Ovary (tissue), 9 donors: Measurements from ENCODE around the gene CAB39. TPM values are rescaled to one million over a fixed set of nuclear protein-coding genes. Genes with fewer than 3 reads are reported as not detected.

ENCODE experiments used
- DNase-seq, 5 donors: peaks; one replicate each; pipeline ENCODE4 v3.0.0-alpha.2; 2019 to 2020
- H3K27ac ChIP-seq, 2 donors: fragments of 200-600 bp; one replicate each; pipeline versions ENCODE4 v1.5.1 to v1.8.0; 2019 to 2022
- H3K27me3 ChIP-seq: fragments of 200-600 bp; one replicate; pipeline ENCODE4 v1.8.0; 2022
- H3K36me3 ChIP-seq: fragments of 200-600 bp; sonication (generic); one replicate; pipeline ENCODE4 v1.5.1; 2019
- H3K4me1 ChIP-seq: one replicate; pipeline ENCODE4 v1.8.1; 2013; ENCODE audit warnings: mild to moderate bottlenecking, moderate library complexity; ENCODE audit not compliant: insufficient read depth
- H3K4me3 ChIP-seq: fragments of 200-600 bp; sonication (generic); one replicate; pipeline ENCODE4 v1.5.1; 2017
- H3K9me3 ChIP-seq, 2 donors: fragments of 200-600 bp in 1 of 2; sonication (generic) in 1 of 2; one replicate each; pipeline versions ENCODE4 v1.5.1 to v1.8.1; 2013 to 2019; ENCODE audit warnings: mild to moderate bottlenecking in 1 of 2, moderate library complexity in 1 of 2
- EP300 ChIP-seq: sonication (generic); formaldehyde crosslinking; IDR thresholded peaks from one replicate; pipeline ENCODE4 v1.6.1; 2017; ENCODE audit warnings: antibody characterized with exemption
- POLR2A ChIP-seq: fragments of 450-650 bp; IDR thresholded peaks from one replicate; pipeline ENCODE4 v1.6.1; 2017; ENCODE audit warnings: antibody characterized with exemption, mild to moderate bottlenecking, moderate library complexity
- WGBS, 3 donors: extraction: QIAGEN DNeasy Blood & Tissue Kit in 1 of 3; methylation state at CpG; one replicate each; pipeline versions ENCODE4 v1.1.5 to v1.1.7; 2013 to 2017; 5-methylcytosine and 5-hydroxymethylcytosine counted together
- intact Hi-C, 4 donors: fragments of 100-400 bp; cut with DNase I; formaldehyde crosslinking; loops; one replicate each; pipeline versions ENCODE4 v1.11.0 to v1.15.1; 2022 to 2023
- polyA plus RNA-seq, 2 donors: library from polyadenylated mRNA; stranded (reverse); fragments of 200-250 nt in 1 of 2; fragments of 350-450 nt in 1 of 2; fragmentation: Illumina TruSeq in 1 of 2; extraction: RNeasy Lipid Tissue Mini Kit (QIAGEN cat#74804) in 1 of 2; gene quantifications; one replicate each; pipeline ENCODE4 v1.2.3, GENCODE V29; 2013 to 2014
- total RNA-seq, 7 donors: library from RNA; depleted of rRNA in 2 of 7; stranded (reverse); fragments of >200 nt in 2 of 7; fragmentation: NEBNext Ultra II Directional in 3 of 7; extraction: Animal tissue kit (Norgen Biotek cat#: 25700) in 3 of 7; gene quantifications; one replicate each; pipeline versions ENCODE4 v1.1.0 to v1.2.4, GENCODE V29; 2016 to 2023
- TF ChIP-seq, protein P1 (sequence below), 3 donors: fragments of 450-650 bp in 2 of 3; fragments of 200-600 bp in 1 of 3; IDR thresholded peaks; one replicate each; pipeline versions ENCODE4 v1.5.1 to v1.8.0; 2016 to 2022; ENCODE audit warnings: antibody characterized with exemption in 3 of 3, mild to moderate bottlenecking in 1 of 3
- donor health status: DM: no; HTN: no; CAD: no; lungs with moderate emphysema.
- donor health status: DM: no; HTN: no; CAD: no.
- donor health status: Bipolar disorder and iron deficiency.
- donor health status: DM: yes; HTN: yes; CAD: no.
- donor health status: DM: no; HTN: no; CAD: no.
- donor health status: DM: yes; HTN: yes; CAD: no.

Gene CAB39
- total and polyA plus RNA-seq, 9 donors = 24.8 to 64.4 (median 50.4) TPM

- Histone ChIP-seq H3K4me1 (no peaks in the 10 kb centered on the region), H3K27ac (no peak overlapping the region), H3K4me3 (no peak overlapping the region), H3K9me3 (no peaks in the 10 kb centered on the region), H3K27me3 (no peaks in the 10 kb centered on the region), H3K36me3 (no peaks in the 10 kb centered on the region)
- WGBS, 3 donors = 84 to 86% (median 85%) methylated on average over 11 of the region's 11 CpGs
- DNase-seq = no peak
- TF ChIP-seq, protein P1, sequence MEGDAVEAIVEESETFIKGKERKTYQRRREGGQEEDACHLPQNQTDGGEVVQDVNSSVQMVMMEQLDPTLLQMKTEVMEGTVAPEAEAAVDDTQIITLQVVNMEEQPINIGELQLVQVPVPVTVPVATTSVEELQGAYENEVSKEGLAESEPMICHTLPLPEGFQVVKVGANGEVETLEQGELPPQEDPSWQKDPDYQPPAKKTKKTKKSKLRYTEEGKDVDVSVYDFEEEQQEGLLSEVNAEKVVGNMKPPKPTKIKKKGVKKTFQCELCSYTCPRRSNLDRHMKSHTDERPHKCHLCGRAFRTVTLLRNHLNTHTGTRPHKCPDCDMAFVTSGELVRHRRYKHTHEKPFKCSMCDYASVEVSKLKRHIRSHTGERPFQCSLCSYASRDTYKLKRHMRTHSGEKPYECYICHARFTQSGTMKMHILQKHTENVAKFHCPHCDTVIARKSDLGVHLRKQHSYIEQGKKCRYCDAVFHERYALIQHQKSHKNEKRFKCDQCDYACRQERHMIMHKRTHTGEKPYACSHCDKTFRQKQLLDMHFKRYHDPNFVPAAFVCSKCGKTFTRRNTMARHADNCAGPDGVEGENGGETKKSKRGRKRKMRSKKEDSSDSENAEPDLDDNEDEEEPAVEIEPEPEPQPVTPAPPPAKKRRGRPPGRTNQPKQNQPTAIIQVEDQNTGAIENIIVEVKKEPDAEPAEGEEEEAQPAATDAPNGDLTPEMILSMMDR (IDR thresholded peaks at IDR 0.05) = no peak
- TF ChIP-seq EP300 (no peak), POLR2A (no peak)
- intact Hi-C loops = no loop called here
Measured at GRCh38 chr2:230680463-230681170, 32.0 kb upstream of the CAB39 start.

DNA sequence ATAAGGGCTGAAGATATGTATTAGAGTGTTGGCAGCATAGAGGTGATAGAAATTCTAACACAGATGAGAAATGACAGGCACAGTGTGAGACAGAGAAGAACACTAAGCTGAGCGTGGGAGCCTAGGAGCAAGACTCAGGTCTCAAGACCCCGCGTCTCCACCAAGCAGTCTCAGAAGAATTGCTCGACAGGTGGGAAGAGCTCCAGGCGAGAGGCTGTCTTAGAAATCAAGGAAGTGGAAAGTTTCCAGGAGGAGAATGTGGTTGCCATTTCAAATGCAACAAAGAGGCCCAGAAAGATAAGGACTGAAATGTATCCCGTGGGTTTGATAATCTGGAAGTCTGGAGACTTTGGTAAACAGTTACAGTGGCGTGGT, 31.5 kb upstream of the CAB39 start:
- Histone ChIP-seq H3K4me3 (no peak overlapping the region), H3K4me1 (no peaks in the 10 kb centered on the region), H3K9me3 (no peaks in the 10 kb centered on the region), H3K27me3 (no peaks in the 10 kb centered on the region), H3K27ac (no peak overlapping the region), H3K36me3 (no peaks in the 10 kb centered on the region)
- intact Hi-C loops = no loop called here
- TF ChIP-seq, protein P1 (IDR thresholded peaks at IDR 0.05) = no peak
- TF ChIP-seq POLR2A (no peak), EP300 (no peak)
- 54 to 58% (median 55%) methylated on average over 7 of the region's 7 CpGs for WGBS, 3 donors
- DNase-seq = no peak

- DNase-seq = no peak
- H3K4me1 ChIP-seq = no peaks in the 10 kb centered on the region
- TF ChIP-seq POLR2A (no peak), EP300 (no peak)
- TF ChIP-seq, protein P1 (IDR thresholded peaks at IDR 0.05) = no peak
- no peak overlapping the region for H3K4me3 ChIP-seq
- intact Hi-C loops = no loop called here
- H3K27me3 ChIP-seq = no peaks in the 10 kb centered on the region
- no peaks in the 10 kb centered on the region for H3K36me3 ChIP-seq
- H3K27ac ChIP-seq = no peak overlapping the region
- 83 to 93% (median 90%) methylated on average over 3 of the region's 3 CpGs for WGBS, 3 donors
- H3K9me3 ChIP-seq = no peaks in the 10 kb centered on the region
Measured at GRCh38 chr2:230682546-230682945, 30.1 kb upstream of the CAB39 start.

DNA sequence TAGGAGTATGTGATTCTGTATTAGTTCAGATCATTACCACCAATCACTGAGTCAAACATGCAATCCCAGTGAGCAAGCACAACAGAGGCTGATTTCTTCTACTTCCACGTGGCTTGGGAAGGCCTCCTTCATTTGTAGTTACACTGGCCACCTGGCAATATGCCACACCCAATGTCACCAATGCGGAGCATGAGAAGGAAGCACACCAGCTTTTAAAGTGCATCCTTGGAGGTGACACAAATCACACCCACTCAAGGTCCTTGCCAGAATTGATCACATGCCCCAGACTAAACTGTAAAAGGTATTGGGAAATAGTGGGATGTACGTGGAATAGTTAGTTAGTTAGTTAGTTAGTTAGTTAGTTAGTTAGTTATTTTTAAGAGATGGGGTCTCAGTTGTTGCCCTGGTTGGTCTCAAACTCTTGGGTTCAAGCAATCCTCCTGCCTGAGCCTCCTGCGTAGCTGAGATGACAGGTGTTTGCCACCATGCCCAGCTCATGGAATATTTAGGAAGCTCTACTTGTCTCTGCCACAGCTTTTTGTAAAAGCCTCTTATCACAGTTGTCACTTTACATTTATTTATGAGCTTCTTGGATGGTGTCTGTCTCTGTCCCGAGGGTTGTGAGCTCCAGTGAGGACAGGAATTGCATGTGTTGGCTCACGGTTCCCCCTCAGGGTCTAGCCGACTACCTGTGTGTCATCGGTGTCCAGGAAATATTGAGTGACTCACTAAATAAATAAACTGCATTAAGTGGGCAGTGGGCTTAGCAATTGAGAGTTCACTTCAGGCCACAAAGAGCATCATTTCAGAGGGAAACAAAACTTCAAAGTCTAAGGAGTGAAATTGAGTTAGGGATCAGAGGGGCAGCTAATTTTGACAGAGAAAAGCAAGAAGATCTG, 28.1 kb upstream of the CAB39 start:
- 68 to 79% (median 69%) methylated on average over 8 of the region's 8 CpGs for WGBS, 3 donors
- Histone ChIP-seq H3K36me3 (no peaks in the 10 kb centered on the region), H3K27me3 (no peaks in the 10 kb centered on the region), H3K27ac (no peak overlapping the region), H3K4me3 (no peak overlapping the region), H3K4me1 (no peaks in the 10 kb centered on the region), H3K9me3 (no peaks in the 10 kb centered on the region)
- TF ChIP-seq, protein P1 (IDR thresholded peaks at IDR 0.05) = no peak
- no peak for TF ChIP-seq POLR2A
- no peak for TF ChIP-seq EP300
- DNase-seq = no peak
- intact Hi-C loops = no loop called here
